Measurements from ENCODE around the gene MAGEF1. TPM values are rescaled to one million over a fixed set of nuclear protein-coding genes. Genes with fewer than 3 reads are reported as not detected.

MAGEF1 gene
- total RNA-seq, 2 donors from 2014 or later, result 50.2 to 71.6 TPM

DNA sequence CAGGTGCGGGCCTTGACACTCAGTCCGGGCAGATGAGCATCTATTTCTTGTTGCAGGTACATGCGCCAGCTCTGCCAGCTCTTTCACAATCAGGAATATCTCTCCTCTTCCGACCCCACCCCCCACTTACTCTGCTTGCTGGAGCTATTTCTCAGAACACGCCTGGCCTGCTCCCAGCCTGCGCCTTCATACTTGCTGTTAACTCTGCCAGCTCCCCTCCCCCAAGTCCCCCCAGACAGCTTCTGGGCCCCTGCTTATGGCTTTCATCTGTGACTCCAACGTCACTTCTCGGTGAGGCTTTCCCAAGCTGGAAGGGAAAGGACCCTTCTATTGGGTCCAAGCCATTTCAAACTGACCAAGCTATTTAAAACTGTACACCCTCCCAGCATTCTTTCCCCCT, 15.2 kb downstream of the MAGEF1 start:
- H3K4me3 ChIP-seq, result no peak overlapping the region
- H3K27me3 ChIP-seq (replicated peaks; ENCODE audit: insufficient read depth), result no peaks in the 10 kb centered on the region
- peak; percentile 22 for DNase-seq (ENCODE audit: low spot score)
- intact Hi-C loops (cut with DNase I), result no loop called here
- TF ChIP-seq, protein P1, sequence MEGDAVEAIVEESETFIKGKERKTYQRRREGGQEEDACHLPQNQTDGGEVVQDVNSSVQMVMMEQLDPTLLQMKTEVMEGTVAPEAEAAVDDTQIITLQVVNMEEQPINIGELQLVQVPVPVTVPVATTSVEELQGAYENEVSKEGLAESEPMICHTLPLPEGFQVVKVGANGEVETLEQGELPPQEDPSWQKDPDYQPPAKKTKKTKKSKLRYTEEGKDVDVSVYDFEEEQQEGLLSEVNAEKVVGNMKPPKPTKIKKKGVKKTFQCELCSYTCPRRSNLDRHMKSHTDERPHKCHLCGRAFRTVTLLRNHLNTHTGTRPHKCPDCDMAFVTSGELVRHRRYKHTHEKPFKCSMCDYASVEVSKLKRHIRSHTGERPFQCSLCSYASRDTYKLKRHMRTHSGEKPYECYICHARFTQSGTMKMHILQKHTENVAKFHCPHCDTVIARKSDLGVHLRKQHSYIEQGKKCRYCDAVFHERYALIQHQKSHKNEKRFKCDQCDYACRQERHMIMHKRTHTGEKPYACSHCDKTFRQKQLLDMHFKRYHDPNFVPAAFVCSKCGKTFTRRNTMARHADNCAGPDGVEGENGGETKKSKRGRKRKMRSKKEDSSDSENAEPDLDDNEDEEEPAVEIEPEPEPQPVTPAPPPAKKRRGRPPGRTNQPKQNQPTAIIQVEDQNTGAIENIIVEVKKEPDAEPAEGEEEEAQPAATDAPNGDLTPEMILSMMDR (IDR thresholded peaks at IDR 0.05), result no peak
- TF ChIP-seq POLR2AphosphoS5 (IDR thresholded peaks at IDR 0.05), result no peak
- no peak for TF ChIP-seq POLR2A (IDR thresholded peaks at IDR 0.05)
- H3K36me3 ChIP-seq, result no peaks in the 10 kb centered on the region
- H3K4me1 ChIP-seq (replicated peaks), result no peaks in the 10 kb centered on the region
- H3K27ac ChIP-seq, result no peak overlapping the region
- WGBS, result 48% methylated on average over 8 of the region's 8 CpGs
- H3K9me3 ChIP-seq, result no peaks in the 10 kb centered on the region

- H3K36me3 ChIP-seq, result no peaks in the 10 kb centered on the region
- no peak overlapping the region for H3K27ac ChIP-seq
- intact Hi-C loops (cut with DNase I), result no loop called here
- no peak for DNase-seq (ENCODE audit: low spot score)
- no peak overlapping the region for H3K4me3 ChIP-seq
- no peaks in the 10 kb centered on the region for H3K27me3 ChIP-seq (replicated peaks; ENCODE audit: insufficient read depth)
- H3K4me1 ChIP-seq (replicated peaks), result no peaks in the 10 kb centered on the region
- H3K9me3 ChIP-seq, result no peaks in the 10 kb centered on the region
- WGBS, result 78% methylated on average over 3 of the region's 3 CpGs
- TF ChIP-seq POLR2A (IDR thresholded peaks at IDR 0.05), result no peak
- TF ChIP-seq POLR2AphosphoS5 (IDR thresholded peaks at IDR 0.05), result no peak
- TF ChIP-seq, protein P1 (IDR thresholded peaks at IDR 0.05), result no peak
Measured at GRCh38 chr3:184694716-184695115, 17.1 kb downstream of the MAGEF1 start.

DNA sequence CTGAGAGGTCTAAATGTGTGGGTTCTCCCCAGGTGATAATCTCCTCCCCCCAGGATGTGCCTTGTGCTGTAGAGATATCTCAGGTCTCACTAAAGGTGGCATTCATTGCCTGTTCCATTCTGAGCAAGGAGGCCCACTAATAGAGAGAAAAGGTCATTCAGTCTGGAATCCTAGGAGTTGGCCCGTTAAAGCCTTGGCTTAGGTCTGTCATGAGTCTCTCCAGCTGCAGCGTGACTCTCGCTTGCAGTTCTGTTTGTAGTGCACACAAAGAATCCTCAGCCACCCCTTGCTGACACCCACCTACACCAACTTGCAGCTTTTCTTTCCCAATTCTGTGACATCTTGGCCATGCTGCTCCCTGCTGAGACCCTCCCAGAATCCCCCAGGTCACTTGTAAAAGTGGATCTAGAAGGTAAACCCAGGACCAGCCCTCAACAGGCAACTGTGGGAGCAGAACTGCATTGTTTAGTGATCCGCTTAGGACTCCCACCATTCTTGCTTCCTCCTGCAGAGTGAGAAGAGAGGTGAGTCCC, 17.7 kb downstream of the MAGEF1 start:
- no peak for DNase-seq (ENCODE audit: low spot score)

GRCh38 chr3:184693011-184693975, 18.6 kb downstream of the MAGEF1 start:
- no peak overlapping the region for H3K27ac ChIP-seq
- intact Hi-C loops (cut with DNase I), result no loop called here
- 58% methylated on average over 16 of the region's 16 CpGs for WGBS
- H3K9me3 ChIP-seq, result no peaks in the 10 kb centered on the region
- no peak overlapping the region for H3K4me3 ChIP-seq
- DNase-seq (ENCODE audit: low spot score), result no peak
- no peak for TF ChIP-seq POLR2AphosphoS5 (IDR thresholded peaks at IDR 0.05)
- no peak for TF ChIP-seq POLR2A (IDR thresholded peaks at IDR 0.05)
- TF ChIP-seq, protein P1 (IDR thresholded peaks at IDR 0.05), result no peak
- no peaks in the 10 kb centered on the region for H3K4me1 ChIP-seq (replicated peaks)
- H3K27me3 ChIP-seq (replicated peaks; ENCODE audit: insufficient read depth), result no peaks in the 10 kb centered on the region
- H3K36me3 ChIP-seq, result no peaks in the 10 kb centered on the region

More for the DNA sequence above, 17.7 kb downstream of the MAGEF1 start:
- H3K4me3 ChIP-seq, result no peak overlapping the region
- no peak overlapping the region for H3K27ac ChIP-seq
- intact Hi-C loops (cut with DNase I), result no loop called here
- WGBS, result 76% methylated on average over 4 of the region's 4 CpGs
- no peaks in the 10 kb centered on the region for H3K36me3 ChIP-seq
- TF ChIP-seq POLR2A (IDR thresholded peaks at IDR 0.05), result no peak
- no peak for TF ChIP-seq POLR2AphosphoS5 (IDR thresholded peaks at IDR 0.05)
- TF ChIP-seq, protein P1 (IDR thresholded peaks at IDR 0.05), result no peak
- no peaks in the 10 kb centered on the region for H3K4me1 ChIP-seq (replicated peaks)
- no peaks in the 10 kb centered on the region for H3K9me3 ChIP-seq
- no peaks in the 10 kb centered on the region for H3K27me3 ChIP-seq (replicated peaks; ENCODE audit: insufficient read depth)
